ENCODE measurements around the gene SLC38A8. TPM values are rescaled to one million over a fixed set of nuclear protein-coding genes. Genes with fewer than 3 reads are reported as not detected.

The SLC38A8 gene
- total RNA-seq = not detected in 2 replicates

GRCh38 chr16:84042308-84042878, at the start of gene SLC38A8:
Gene SLC38A8 (minus strand): TSS chr16:84042795. CDS start chr16:84042157, 638 bp downstream.

GRCh38 chr16:83967838-83968305, 74.7 kb downstream of the SLC38A8 start, which contains the start of gene NECAB2:
Gene NECAB2 (plus strand): TSS chr16:83968244. CDS start chr16:83968649, 405 bp downstream.

Other genes with a start within 250 kb of the SLC38A8 start
- 11.9 and 18.3 TPM in 2 replicates for gene HSBP1, start 234.8 kb downstream of the SLC38A8 start, total RNA-seq
- gene MLYCD, start 143.7 kb downstream of the SLC38A8 start, total RNA-seq = 2.0 and 2.8 TPM in 2 replicates
- gene OSGIN1, start 89.6 kb downstream of the SLC38A8 start, total RNA-seq = 4.0 and 5.3 TPM in 2 replicates
- gene NECAB2, start 74.6 kb downstream of the SLC38A8 start, total RNA-seq = not detected in 2 replicates
- gene MBTPS1, start 74.1 kb upstream of the SLC38A8 start, total RNA-seq = 105 and 113 TPM in 2 replicates
- 13.0 and 14.3 TPM in 2 replicates for gene HSDL1, start 102.4 kb upstream of the SLC38A8 start, total RNA-seq
- not detected in 2 replicates for gene DNAAF1, start 102.5 kb upstream of the SLC38A8 start, total RNA-seq
- gene TAF1C, start 144.3 kb upstream of the SLC38A8 start, total RNA-seq = 15.6 and 25.5 TPM in 2 replicates
- gene ADAD2, start 148.4 kb upstream of the SLC38A8 start, total RNA-seq = not detected in 2 replicates
- gene KCNG4, start 197.2 kb upstream of the SLC38A8 start, total RNA-seq = not detected in 2 replicates

All from cardiac atrium fibroblast (primary cell).